Ovary (tissue), 3 donors: Measurements from ENCODE around the gene WWOX.

Experiments used
- CTCF ChIP-seq, 3 donors: fragments of 450-650 bp in 2 of 3; fragments of 200-600 bp in 1 of 3; IDR thresholded peaks; one replicate each; pipeline versions ENCODE4 v1.5.1 to v1.8.0; 2016 to 2022; ENCODE audit warnings: antibody characterized with exemption in 3 of 3, mild to moderate bottlenecking in 1 of 3
- EP300 ChIP-seq: sonication (generic); formaldehyde crosslinking; IDR thresholded peaks from one replicate; pipeline ENCODE4 v1.6.1; 2017; ENCODE audit warnings: antibody characterized with exemption
- POLR2A ChIP-seq: fragments of 450-650 bp; IDR thresholded peaks from one replicate; pipeline ENCODE4 v1.6.1; 2017; ENCODE audit warnings: antibody characterized with exemption, mild to moderate bottlenecking, moderate library complexity
- donor health status: DM: no; HTN: no; CAD: no.

- no peak for TF ChIP-seq CTCF (IDR thresholded peaks at IDR 0.05)
- no peak for TF ChIP-seq POLR2A
- no peak for TF ChIP-seq EP300
Measured at GRCh38 chr16:78672779-78673556, 573.5 kb downstream of the WWOX start.
